ENCODE measurements around the gene BCKDHB. TPM values are rescaled to one million over a fixed set of nuclear protein-coding genes. Genes with fewer than 3 reads are reported as not detected.

The BCKDHB gene
- polyA plus RNA-seq, 1 of the 3 experiments (the other 2 are of a cell fraction): 19.9 TPM

- TF ChIP-seq REST (IDR thresholded peaks at IDR 0.05; ENCODE audit: low read depth, low read length) (no peak), RFX5 (IDR thresholded peaks at IDR 0.05; ENCODE audit: low read length) (no peak)
Measured at GRCh38 chr6:80161434-80161833, 55.0 kb downstream of the BCKDHB start (continued).

- ChIA-PET CTCF (no interaction called here), POLR2A (no interaction called here)
- Histone ChIP-seq H3K9me2 (no peaks in the 10 kb centered on the region), H3K9ac (peak overlapping the region; percentile 21; the same call in 1 of the 2 replicates), H3F3A (replicated peaks; ENCODE audit: insufficient read depth) (peaks cover 17% of the 10 kb centered on the region), H3K27me3 (ENCODE audit: insufficient read depth) (no peaks in the 10 kb centered on the region), H3K27ac (ENCODE audit: low read depth in 2 of 2, low read length in 1 of 2) (peak overlapping the region; percentile 25 to 77; a peak in 3 of 4 replicates), H3K4me2 (peak overlapping the region; percentile 24; the same call in 1 of the 2 replicates), H3K9me3 (no peaks in the 10 kb centered on the region), H3K36me3 (replicated peaks in 1 of 2; ENCODE audit: control insufficient read depth in 1 of 2, insufficient read depth in 2 of 2, low read length in 1 of 2) (peaks cover 0 to under 1% of the 10 kb centered on the region in 2 experiments), H3K79me2 (ENCODE audit: insufficient read depth) (no peaks in the 10 kb centered on the region), H3K4me3 (ENCODE audit: low read depth in 2 of 2, low read length in 1 of 2) (no peak overlapping the region), H2AFZ (ENCODE audit: low read depth) (peak overlapping the region; percentile 57), H3K4me1 (ENCODE audit: control insufficient read depth in 1 of 2, insufficient read depth in 2 of 2, low read depth in 1 of 2, low read length in 1 of 2) (peaks cover 0 to 4% of the 10 kb centered on the region in 2 experiments; a peak in 2 of 4 replicates), H4K20me1 (ENCODE audit: insufficient read depth) (no peaks in the 10 kb centered on the region)
- WGBS (ENCODE audit: low lambda C conversion rate): 39% methylated on average over 3 of the region's 3 CpGs
- no peak for DNase-seq
- TF ChIP-seq RCOR1 (IDR thresholded peaks at IDR 0.05; ENCODE audit: low read length) (no peak), ELF1 (IDR thresholded peaks at IDR 0.05) (no peak), TCF12 (IDR thresholded peaks at IDR 0.05) (peak; percentile 57), EP300 (IDR thresholded peaks at IDR 0.05; ENCODE audit: borderline replicate concordance in 1 of 2, low read depth in 1 of 2, low read length in 1 of 2) (0 out of 4 replicates have a peak, but pooled peaks of 1 of the 2 experiments have one; percentile 31), MEF2A (IDR thresholded peaks at IDR 0.05; ENCODE audit: borderline replicate concordance, low read depth) (no peak), NFIC (IDR thresholded peaks at IDR 0.05; ENCODE audit: borderline replicate concordance) (peak; percentile 54; the same call in 1 of the 2 replicates), RXRA (IDR thresholded peaks at IDR 0.05; ENCODE audit: borderline replicate concordance, low read depth) (0 out of 2 replicates have a peak, but pooled peaks have one; percentile 14), FOSL2 (IDR thresholded peaks at IDR 0.05; ENCODE audit: borderline replicate concordance, low read depth) (peak; percentile 82), USF2 (IDR thresholded peaks at IDR 0.05; ENCODE audit: borderline replicate concordance, low read depth, low read length) (no peak), TAF1 (IDR thresholded peaks at IDR 0.05; ENCODE audit: borderline replicate concordance, low read depth, low read length) (no peak), JUND (IDR thresholded peaks at IDR 0.05) (peak; percentile 72), POLR2AphosphoS5 (IDR thresholded peaks at IDR 0.05; ENCODE audit: low read depth, low read length) (peak; percentile 21; the same call in 1 of the 2 replicates)
- TF ChIP-seq, protein P1, sequence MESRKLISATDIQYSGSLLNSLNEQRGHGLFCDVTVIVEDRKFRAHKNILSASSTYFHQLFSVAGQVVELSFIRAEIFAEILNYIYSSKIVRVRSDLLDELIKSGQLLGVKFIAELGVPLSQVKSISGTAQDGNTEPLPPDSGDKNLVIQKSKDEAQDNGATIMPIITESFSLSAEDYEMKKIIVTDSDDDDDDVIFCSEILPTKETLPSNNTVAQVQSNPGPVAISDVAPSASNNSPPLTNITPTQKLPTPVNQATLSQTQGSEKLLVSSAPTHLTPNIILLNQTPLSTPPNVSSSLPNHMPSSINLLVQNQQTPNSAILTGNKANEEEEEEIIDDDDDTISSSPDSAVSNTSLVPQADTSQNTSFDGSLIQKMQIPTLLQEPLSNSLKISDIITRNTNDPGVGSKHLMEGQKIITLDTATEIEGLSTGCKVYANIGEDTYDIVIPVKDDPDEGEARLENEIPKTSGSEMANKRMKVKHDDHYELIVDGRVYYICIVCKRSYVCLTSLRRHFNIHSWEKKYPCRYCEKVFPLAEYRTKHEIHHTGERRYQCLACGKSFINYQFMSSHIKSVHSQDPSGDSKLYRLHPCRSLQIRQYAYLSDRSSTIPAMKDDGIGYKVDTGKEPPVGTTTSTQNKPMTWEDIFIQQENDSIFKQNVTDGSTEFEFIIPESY (IDR thresholded peaks at IDR 0.05; ENCODE audit: borderline replicate concordance, low read depth): no peak
Measured at GRCh38 chr6:80163754-80164187, 57.3 kb downstream of the BCKDHB start.

Measured in SK-N-SH (cell line).